ENCODE measurements around the gene NAA10.

The NAA10 gene

DNA sequence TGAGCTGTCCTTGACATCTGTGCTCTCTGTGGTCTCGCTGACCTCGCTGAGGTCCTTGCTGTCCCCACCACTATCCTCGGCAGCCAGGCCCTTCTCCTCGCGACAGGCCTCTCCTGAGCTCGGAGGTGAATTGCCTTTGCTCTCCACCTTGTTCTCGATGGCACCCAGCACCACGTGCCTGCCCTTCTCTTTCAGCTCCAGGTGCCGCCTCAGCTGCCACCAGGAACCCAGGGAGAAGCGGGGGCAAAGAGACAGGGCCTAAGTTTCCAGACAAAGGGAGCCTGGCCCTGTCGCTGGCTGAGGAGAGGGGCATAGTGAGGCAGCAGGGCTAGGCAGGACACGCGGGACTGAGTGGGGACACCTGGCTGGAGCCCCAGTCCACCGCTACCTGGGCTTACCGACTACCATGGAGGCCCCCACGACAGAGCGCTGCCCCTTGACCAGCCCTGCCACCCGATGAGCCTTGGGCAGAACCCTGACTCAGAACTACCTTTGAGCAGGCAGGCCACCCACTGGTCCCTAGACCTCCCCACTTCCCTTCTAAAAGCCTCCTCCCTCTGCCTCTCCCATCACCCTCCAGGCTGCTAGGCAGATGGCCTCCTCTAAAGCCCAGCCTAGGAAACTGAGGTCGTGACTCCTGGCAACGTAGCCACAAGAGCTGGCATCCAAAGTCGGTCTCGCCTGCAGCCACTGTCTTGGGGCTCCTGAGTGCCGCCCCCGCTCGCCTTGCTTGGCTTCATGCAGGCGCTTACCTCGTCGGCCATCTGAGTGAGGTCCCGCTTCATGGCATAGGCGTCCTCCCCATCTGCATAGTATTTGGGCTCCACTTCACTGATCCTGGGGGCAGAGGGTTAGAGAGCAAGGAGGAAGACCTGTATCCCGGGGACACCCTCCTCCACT, 4.6 kb downstream of the NAA10 start:
- no peak for FAIRE-seq
- DNase-seq (ENCODE audit: insufficient read length, low spot score), result no peak

DNA sequence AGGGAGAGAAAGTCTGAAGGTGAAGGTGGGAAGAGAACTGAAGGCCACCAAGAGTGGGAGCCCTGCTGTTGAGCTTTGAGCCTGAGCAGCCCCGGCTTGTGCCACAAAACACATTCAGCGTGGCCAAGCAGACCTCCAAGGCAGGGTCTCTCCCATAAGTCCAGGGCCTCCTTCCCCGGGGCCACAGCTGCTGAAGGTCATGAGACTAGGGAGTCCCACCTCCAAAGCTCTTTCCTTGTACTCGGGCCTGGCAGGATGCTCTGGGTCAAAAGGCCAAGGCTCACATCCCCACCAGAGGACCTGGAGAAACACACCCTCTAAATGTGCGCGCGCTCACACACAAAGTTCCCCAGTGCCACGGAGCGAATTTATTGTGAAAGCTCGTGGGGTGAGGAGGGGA, 5.3 kb downstream of the NAA10 start:
- FAIRE-seq, result no peak
- DNase-seq (ENCODE audit: insufficient read length, low spot score), result no peak

DNA sequence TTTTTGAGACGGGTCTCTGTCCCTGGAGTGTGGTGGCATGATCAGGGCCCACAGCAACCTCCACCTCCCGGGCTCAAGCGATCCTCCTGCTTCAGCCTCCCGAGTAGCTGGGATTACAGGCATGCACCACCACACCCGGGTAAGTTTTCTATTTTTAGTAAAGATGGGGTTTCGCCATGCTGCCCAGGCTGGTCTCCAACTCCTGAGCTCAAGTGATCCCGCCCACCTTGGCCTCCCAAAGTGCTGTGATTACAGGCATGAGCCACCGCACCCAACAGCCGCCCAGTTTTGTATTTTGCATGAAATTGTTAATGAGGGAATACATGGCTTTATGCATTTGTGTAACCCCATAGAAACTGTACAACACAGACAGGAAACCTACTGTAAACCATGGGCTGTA, 6.0 kb downstream of the NAA10 start:
- DNase-seq (ENCODE audit: insufficient read length, low spot score), result no peak
- FAIRE-seq, result no peak

DNA sequence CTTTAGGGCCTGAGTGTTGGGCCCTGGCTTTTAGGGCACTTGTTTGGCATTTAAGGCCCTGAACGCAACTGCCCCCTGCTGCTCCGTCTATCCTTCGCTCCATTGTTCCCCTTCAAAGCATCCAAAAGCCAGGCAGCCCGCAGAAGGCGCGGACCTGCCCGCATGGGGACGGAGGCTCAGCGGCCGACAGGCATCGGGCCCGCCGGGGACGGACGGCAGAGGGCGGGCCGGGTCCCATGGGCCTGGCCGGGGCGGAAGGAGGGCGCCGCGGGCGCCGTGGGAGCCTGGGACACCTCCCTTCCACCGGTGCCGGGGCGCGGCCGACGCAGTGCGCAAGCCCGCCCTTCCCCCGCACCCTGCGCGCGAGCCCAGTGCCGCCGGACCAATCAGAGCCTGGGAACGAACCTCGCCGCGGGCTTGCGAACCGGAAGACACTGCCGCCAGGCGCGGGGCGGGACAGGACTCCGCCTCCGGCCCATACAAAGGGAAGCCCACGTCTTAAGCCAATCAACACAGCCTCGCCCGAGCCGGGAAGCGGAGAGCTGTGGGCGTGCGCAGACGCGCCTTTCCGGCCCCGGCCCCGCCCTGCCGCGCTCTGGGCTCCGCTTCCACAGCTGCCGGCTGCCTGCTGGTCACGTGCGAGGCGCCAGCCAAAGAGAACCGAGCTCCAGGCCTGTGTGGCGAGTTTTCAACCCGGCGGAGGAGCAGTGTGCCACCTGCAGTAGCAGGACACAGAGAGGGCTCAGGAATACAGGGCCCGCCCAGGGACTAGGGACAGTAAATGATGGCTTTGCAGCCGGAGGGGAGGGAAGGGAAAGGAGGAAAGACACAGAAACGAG, 6.7 kb downstream of the NAA10 start:
- FAIRE-seq, result peak; percentile 64

DNA sequence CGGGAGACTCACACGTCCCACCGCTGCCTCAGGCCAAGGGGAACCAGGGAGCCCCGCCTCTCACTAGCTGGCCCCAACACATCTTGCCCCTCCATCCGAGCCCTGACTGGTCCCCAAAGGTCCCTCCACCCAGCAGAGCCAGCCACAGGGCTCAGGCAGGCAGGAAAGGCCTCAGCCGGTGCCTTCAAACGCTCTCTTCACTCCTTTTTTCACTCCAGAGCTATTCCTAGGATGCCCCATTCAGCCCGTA, 7.2 kb downstream of the NAA10 start:
- DNase-seq (ENCODE audit: insufficient read length, low spot score), result no peak
- no peak for FAIRE-seq

More for the DNA sequence above, 6.7 kb downstream of the NAA10 start:
- peak; percentile 86 for DNase-seq (ENCODE audit: insufficient read length, low spot score)

DNA sequence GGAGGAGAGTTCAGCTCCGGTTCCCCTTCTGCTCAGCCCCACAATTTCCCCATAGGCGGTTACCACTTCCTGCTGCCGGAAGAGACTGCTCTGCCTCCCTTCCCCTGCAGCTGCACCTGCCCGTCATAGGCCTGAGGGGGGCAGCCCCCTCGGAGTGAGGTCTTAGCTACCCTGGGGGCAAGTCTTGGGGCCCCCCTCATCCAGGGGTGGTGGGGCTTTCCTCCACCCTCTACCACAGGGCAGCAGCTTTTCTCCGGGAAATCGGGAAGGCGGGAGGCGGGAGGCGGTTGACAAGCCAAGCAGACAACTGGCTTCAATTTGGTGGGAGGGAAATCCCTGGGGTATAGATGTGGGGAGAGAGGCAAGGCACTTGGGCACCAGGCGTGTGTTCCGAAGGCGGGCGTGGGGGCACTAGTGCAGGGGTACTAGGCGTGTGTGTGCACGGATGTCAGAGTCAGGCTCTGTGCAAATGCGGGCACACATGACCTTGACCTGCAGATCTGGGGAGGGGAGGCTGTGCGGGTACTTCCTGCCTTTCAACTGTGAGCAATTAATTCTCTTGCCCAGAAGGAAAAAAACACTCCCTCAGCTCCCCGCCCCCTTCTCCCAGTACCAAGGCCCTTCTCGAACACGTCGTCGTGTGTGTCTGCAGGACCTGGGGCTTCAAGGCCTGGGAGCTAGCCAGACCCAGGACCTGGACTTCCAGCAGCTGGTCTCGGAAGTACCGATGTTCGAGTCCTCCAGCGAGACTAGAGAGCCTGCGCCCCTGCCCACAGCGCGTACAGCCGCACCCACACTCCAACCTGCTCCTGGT, 7.8 kb downstream of the NAA10 start:
- FAIRE-seq (no peak), DNase-seq (ENCODE audit: insufficient read length, low spot score) (no peak)

DNA sequence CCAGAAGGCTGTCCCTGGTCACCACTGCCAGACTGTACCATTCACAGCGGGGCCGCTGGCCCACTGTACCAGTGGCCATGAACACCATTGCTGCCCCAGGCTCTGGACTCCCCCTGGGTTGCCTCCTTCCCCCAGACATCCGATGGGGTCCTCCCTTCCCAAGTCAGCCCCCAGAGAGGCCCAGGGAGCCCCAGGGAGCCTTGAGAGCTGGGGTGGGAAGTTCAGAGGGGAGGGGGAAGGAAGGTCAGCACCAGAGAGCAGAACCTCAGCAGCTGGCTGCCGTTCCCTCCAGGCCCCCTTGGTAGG, 8.3 kb downstream of the NAA10 start:
- no peak for DNase-seq (ENCODE audit: insufficient read length, low spot score)
- no peak for FAIRE-seq

DNA sequence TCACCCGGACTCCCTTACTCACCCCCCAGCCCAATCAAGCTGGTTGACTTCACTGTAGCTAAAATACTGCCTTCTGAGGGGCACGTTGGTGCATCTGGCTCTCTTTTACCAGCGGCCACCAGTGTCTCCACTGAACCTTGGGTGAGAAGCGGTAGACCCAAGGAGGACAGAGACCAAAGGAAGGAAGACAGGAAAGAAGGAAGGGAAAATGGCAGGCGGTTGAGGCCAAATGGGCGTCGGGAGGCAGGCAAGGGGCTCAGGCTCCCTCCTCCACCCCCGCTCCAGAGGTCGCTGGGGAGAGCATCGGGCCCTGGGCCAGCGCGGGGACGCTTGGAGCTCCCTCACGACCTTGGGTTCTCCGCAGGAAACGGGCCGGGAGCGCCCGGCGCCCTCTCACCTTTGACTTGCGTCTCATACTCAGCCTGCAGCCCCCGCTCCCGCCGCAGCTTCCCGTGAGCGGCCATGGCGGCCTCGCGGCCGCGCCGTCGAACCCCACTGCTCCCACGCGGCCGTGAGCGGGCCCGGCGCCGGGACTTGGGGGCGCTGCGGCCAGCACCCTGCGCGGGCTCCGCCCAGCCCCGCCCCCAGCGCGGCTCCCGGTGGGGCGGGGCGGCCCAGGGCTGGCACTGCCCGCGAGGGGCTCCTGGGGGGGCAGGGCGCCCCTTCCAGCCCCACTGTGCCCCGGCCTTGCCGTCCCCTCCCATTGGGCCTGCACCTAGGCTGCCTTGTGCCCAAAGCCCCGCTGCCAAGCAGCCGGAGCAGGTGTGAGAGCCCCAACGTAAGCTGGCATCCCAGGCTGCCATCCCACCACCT, 8.9 kb downstream of the NAA10 start, which contains the start of gene ARHGAP4:
Gene ARHGAP4, minus strand, starts transcription at position 526 of the 813 bp plus-strand sequence. Its CDS starts 62 bp downstream, at position 464.
- FAIRE-seq, result no peak
- no peak for DNase-seq (ENCODE audit: insufficient read length, low spot score)

DNA sequence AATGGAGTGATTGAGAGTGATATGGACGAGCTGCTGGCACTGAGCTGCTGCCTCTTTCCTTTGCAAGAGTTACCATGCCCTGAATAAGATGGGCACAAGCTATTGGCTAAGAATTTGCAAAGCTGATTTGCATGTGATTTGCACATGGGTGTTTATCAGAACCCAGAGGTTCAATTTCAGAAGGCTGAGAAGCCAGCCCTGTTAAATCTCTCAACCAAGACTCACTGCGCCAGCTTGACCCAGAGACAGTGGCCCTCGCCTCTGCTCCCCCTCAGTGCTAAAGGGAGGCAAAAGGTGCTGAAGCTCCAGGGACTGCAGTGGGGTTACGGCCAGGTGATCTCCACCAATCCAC, 9.5 kb downstream of the NAA10 start:
- DNase-seq (ENCODE audit: insufficient read length, low spot score), result no peak
- no peak for FAIRE-seq

DNA sequence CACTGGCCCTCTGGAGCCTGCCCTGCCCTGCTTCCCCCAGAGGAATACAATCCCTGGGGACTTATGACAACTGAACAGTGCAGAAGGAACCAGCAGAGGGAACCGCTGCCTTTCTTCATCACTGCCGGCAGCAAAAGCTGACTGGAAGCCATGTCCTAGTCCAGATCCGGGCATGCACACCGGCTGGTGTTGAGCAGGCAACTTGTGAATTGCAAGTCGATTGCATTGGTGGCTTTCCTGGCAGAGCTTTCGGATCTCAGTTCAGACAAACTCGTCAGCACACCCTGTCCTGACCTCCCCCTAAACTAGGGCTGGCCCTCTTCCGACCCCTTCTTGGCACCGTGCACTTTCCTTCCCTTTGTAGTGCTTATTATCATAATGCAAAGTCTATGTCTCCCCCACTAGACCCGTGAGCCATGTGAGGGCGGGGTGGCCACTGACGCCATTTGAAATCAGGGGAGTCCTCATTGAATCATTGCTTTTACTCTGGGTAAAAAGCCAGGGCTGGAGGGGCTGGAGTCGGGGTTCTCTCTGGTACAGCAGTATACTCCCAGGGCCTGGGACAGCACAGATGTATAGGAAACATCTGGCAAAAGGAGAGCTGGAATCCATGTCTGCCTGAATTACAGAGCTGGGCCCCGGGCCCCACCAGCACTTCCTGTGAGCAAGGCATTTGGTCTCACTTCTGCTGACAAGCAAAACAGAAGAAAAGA, 10.5 kb downstream of the NAA10 start:
- FAIRE-seq (no peak), DNase-seq (ENCODE audit: insufficient read length, low spot score) (no peak)

DNA sequence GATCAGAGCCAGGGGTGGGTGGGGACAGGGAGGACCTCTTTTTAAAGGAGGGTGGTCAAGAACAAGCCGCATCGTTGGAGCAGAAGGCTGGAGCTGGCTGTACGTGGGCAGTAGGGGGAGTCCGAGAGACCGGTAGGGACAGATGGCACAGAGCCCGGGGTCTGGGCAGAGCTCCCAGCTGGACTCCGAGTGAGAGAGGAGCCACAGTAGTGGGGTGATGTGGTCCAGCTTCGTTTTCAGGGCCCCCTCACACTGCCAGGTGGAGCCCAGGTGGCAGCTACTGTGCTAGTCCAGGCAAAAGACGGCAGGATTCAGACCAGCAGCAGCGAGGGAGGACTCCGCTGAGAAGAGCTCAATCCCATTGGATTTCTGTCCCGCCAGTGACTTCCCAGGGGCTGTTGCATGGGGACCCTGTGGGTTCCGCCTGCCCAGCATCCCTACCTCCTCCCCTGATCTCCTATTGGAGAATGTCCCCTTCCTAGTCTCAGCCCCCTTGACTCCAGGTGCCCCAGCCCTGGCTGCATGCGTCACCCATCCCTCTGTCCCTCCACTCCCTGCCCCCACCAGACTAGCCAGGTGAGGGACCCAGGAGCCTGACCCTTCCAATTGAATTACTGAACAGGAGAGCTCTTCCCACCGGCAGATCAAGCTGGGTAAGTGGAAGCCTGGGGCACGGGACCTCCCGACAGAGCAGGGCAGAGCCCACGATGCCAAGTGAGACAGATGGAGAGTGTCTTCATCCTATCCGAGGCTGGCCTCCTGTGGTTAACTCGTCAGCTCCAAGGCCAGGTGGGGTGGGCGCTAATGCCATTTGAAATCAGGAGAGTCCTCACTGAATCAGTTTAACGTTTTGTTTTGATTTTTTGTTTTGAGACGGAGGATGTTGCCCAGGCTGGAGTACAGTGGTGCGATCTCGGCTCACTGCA, 11.6 kb downstream of the NAA10 start:
- DNase-seq (ENCODE audit: insufficient read length, low spot score), result peak; percentile 57
- FAIRE-seq, result no peak

DNA sequence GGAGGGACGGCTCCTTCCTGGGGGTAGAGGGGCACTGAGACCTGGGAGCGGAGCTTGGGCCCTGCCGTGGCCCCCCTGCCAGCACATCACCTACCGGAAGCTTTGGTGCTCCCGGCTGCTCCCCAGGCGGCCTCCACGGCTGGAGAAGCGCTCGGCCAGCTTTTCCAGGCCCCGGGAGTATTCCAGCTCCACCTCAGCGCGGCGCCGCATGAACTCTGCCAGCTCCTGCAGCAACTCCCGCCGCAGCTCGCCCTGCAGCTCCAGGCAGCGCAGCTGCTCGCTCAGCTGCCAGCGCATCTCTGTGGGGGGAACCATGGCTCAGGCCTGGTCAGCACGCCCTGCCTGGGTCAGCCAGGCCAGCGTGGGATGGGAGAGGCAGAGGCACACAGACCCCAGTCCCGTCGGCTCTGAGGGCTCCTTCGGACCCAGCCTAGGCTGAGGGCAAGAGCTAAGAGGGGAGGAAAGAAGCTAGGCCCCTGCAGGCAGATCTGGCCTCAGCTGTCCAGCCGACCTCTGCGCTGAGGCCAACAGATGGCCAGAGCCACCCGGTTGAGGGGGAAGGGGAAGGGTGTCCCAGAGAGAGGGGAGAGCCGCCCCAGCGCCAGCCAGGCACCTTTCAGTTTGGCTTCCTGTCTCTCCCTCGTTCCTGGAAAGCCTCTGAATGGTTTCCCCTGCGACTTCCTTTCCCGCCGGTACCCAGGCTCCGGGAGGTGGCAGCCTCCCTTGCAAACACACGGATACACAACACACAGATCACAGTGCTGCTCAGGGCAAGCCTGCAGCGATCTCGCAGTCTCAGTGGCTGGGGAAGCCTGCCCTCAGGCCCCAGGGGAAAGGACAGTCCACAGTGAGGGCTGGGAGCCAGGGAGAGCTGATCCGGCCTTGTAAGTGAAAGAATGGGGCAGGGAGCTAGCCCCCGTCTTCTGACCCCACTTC, 13.1 kb downstream of the NAA10 start:
- no peak for DNase-seq (ENCODE audit: insufficient read length, low spot score)
- no peak for FAIRE-seq

DNA sequence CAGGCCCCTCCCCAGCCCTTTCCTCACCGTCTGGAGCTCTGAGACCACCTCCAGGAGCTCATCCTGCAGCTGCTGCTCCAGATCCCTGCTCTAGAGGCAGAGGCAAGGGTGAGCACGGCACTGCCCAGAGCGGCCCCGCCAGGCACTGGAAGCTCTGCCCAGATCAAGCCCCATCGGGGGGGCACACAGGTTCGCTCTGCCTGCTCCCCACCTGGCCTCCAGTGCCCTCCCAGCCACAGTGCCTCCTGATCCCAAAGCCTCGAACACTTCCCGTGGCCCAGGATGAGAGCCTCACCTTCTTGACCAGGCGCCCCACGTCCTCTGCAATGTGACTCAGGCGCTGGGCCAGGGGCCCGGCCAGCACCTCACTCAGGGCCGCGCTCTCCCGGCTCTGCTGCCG, 13.8 kb downstream of the NAA10 start:
- DNase-seq (ENCODE audit: insufficient read length, low spot score), result no peak
- FAIRE-seq, result no peak

DNA sequence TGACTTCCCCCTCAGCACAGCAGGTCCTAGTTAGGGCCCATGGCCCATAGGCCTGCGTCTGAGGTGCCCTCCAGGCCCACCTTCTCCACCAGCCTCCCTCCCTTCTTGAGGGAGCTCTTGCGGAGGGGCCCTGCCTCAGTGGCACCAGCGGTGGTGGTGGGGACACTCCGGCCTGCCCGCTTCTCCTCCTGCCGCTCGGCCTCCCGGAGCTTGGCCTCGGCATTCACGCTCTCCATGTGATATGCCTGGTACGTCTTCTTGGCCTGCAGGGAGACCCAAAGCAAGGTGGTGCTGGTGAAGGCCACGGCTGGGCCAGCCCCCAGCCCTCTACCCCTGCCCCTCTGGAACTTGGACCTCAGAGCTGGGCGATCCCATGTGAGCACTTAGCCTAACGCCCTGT, 14.3 kb downstream of the NAA10 start:
- FAIRE-seq (no peak), DNase-seq (ENCODE audit: insufficient read length, low spot score) (no peak)

DNA sequence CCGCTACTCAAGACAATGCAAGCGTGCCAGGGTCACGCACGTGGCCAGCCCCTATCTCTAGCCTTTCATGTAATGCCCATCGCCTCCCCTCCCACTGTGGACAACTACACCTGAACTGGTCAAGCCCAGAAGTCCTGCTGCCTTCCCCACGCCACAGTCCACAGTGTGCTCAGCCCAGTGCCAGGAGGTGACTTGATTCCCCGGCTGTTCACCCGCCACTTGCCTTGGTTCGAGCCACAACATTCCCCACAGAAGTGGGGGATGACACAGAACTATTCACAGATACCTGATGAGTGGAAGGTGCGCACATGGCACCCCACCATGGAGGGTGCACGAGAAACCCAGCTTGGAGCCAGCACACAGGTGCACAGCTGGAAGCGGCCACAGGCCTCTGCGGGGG, 15.6 kb downstream of the NAA10 start:
- no peak for DNase-seq (ENCODE audit: insufficient read length, low spot score)
- no peak for FAIRE-seq

DNA sequence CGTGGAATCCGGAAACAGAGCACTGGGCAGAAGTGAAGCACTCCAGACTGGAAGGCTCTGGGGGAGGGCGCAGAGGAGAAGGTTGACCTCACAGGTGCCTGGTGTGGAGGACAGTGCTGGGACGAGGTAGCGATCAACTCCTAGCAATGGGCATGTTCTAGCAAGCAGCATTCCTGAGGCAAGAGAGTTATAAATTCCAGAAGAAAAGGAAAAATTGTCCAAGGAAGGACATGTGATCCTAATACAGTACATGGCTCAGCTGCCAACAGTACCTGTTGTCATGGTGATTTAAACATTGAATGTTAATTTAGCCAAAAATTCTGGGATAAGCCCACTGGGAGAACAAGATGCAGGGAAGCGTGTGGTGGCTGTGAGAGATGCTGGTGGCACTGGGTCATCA, 17.0 kb downstream of the NAA10 start:
- no peak for FAIRE-seq

DNA sequence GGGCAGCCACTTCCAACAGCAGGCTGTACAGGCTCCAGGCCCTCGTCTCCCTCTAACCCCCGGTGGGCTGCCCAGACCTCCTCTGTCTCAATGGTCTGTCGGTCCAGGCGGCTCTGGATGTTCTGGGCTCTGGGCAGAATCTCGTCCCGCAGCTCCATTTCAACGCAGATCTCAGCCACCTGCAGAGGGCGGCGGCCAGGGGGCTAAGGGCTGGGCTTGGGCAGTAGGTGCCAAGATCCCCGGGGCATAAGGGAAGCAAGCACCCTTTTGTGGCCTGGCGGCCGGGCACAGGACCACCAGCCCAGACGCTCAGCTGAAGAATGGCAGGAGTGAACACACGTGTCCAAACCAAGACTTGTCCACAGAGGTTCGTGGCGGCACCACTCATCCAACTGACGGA, 21.1 kb downstream of the NAA10 start:
- DNase-seq (ENCODE audit: insufficient read length, low spot score) (no peak), FAIRE-seq (no peak)

More for the DNA sequence above, 17.0 kb downstream of the NAA10 start:
- DNase-seq (ENCODE audit: insufficient read length, low spot score), result no peak

DNA sequence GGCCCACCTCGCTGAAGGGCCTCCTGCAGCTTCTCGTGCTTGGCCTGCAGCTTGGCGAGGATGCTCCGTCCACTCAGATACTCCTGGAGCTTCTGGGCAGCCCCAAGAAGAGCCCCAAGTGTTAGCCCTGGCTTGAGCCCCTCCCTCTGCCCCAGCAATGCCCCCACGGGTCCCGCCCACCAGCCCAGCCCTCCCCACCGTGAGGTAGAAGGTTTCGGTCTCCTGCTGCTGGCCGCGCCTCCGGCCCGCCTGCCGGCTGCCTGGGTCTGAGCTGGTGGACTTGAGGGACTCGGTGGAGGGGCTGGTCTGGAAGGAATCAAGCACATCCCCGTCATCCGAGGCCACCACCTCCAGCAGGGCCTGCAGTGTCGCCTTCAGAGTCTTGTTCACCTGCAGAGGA, 21.6 kb downstream of the NAA10 start:
- DNase-seq (ENCODE audit: insufficient read length, low spot score) (no peak), FAIRE-seq (no peak)

Measured in HTR-8/SVneo (cell line).